Measurements from ENCODE around the gene CEACAM19. TPM values are rescaled to one million over a fixed set of nuclear protein-coding genes. Genes with fewer than 3 reads are reported as not detected.

CEACAM19 gene
- total and polyA plus RNA-seq, 2 donors (not counting 3 experiments of a cell fraction or from before 2014, with no cell fraction given), result 9.9 to 14.5 TPM

- H4K20me1 ChIP-seq (replicated peaks; ENCODE audit: control insufficient read depth, extremely low read depth, insufficient read depth, low read length), result no peaks in the 10 kb centered on the region
- H3K4me3 ChIP-seq (replicated peaks in 1 of 3; ENCODE audit: insufficient read depth in 1 of 3, low read depth in 1 of 3, low read length in 3 of 3), result no peak overlapping the region
- intact Hi-C loops (cut with micrococcal nuclease), result no loop called here
- H3K4me2 ChIP-seq (ENCODE audit: insufficient read depth, low read length), result no peak overlapping the region
- dilution Hi-C loops (cut with MboI; ENCODE audit: extremely low pct_ligation_motif_present, low sequenced_read_pairs), result no loop called here
- H3K27me3 ChIP-seq (ENCODE audit: control insufficient read depth in 2 of 2, insufficient read depth in 2 of 2, low read length in 2 of 2), result no peaks in the 10 kb centered on the region
- DNase-seq (ENCODE audit: low read depth, low spot score), result no peak
- no peaks in the 10 kb centered on the region for H3K9me3 ChIP-seq (replicated peaks; ENCODE audit: control insufficient read depth, insufficient read depth, low read length)
- ChIA-PET POLR2A (no interaction called here), CTCF (interaction anchor here (0.7 to 11.5 kb wide), 2 partner anchors 9 to 24 kb away, joined by 3 to 239 read pairs; no protein-coding TSS in a partner anchor)
- BruUV-seq (replicated peaks), result no TSS peak
- no peaks in the 10 kb centered on the region for H3K36me3 ChIP-seq (ENCODE audit: control insufficient read depth in 2 of 2, extremely low read depth in 1 of 2, insufficient read depth in 2 of 2, low read length in 2 of 2)
- FAIRE-seq, result no peak
- no peak overlapping the region for H2AFZ ChIP-seq (ENCODE audit: low read depth, low read length)
- no peaks in the 10 kb centered on the region for H3K79me2 ChIP-seq (ENCODE audit: control insufficient read depth, insufficient read depth, low read length)
- TF ChIP-seq, protein P1, sequence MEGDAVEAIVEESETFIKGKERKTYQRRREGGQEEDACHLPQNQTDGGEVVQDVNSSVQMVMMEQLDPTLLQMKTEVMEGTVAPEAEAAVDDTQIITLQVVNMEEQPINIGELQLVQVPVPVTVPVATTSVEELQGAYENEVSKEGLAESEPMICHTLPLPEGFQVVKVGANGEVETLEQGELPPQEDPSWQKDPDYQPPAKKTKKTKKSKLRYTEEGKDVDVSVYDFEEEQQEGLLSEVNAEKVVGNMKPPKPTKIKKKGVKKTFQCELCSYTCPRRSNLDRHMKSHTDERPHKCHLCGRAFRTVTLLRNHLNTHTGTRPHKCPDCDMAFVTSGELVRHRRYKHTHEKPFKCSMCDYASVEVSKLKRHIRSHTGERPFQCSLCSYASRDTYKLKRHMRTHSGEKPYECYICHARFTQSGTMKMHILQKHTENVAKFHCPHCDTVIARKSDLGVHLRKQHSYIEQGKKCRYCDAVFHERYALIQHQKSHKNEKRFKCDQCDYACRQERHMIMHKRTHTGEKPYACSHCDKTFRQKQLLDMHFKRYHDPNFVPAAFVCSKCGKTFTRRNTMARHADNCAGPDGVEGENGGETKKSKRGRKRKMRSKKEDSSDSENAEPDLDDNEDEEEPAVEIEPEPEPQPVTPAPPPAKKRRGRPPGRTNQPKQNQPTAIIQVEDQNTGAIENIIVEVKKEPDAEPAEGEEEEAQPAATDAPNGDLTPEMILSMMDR (IDR thresholded peaks at IDR 0.05; ENCODE audit: extremely low read depth in 1 of 2, insufficient read depth in 1 of 2, low read depth in 1 of 2, low read length in 2 of 2), result no peak
- TF ChIP-seq GATA2 (IDR thresholded peaks at IDR 0.05; ENCODE audit: insufficient read depth, insufficient read length, low read depth, low read length) (no peak), POLR2A (IDR thresholded peaks at IDR 0.05; ENCODE audit: low read depth, low read length) (no peak), JUN (IDR thresholded peaks at IDR 0.05; ENCODE audit: borderline replicate concordance, insufficient read depth, insufficient read length, low read depth) (no peak), FOS (IDR thresholded peaks at IDR 0.05; ENCODE audit: borderline replicate concordance, insufficient read depth, low read length) (no peak), EZH2 (IDR thresholded peaks at IDR 0.05; ENCODE audit: borderline replicate concordance, low read depth, low read length, severe bottlenecking) (no peak), MYC (IDR thresholded peaks at IDR 0.05; ENCODE audit: low read depth, low read length) (no peak), POLR2AphosphoS5 (IDR thresholded peaks at IDR 0.05; ENCODE audit: insufficient read depth, low read depth, low read length) (no peak)
- TF ChIP-seq, protein P2, sequence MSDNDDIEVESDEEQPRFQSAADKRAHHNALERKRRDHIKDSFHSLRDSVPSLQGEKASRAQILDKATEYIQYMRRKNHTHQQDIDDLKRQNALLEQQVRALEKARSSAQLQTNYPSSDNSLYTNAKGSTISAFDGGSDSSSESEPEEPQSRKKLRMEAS (IDR thresholded peaks at IDR 0.05; ENCODE audit: insufficient read depth, insufficient read length), result no peak
- H3K27ac ChIP-seq (ENCODE audit: insufficient read depth, low read depth, low read length), result no peak overlapping the region
- no peaks in the 10 kb centered on the region for H3K9me1 ChIP-seq (replicated peaks; ENCODE audit: control insufficient read depth, extremely low read depth, insufficient read depth, low read length)
- H3K4me1 ChIP-seq (ENCODE audit: control insufficient read depth, extremely low read depth, insufficient read depth, low read length), result peaks cover 15% of the 10 kb centered on the region
- no peak overlapping the region for H3K9ac ChIP-seq (replicated peaks; ENCODE audit: extremely low read depth, insufficient read depth, low read length)
Observed at GRCh38 chr19:44696939-44697669, 25.8 kb downstream of the CEACAM19 start.
